ENCODE results near the gene RFC2.
"Not testable (repeated sequence)": the region's sequence is repeated elsewhere in the genome, so short reads cannot be mapped to it uniquely, and the experiment has no call there.

Gene RFC2

DNA sequence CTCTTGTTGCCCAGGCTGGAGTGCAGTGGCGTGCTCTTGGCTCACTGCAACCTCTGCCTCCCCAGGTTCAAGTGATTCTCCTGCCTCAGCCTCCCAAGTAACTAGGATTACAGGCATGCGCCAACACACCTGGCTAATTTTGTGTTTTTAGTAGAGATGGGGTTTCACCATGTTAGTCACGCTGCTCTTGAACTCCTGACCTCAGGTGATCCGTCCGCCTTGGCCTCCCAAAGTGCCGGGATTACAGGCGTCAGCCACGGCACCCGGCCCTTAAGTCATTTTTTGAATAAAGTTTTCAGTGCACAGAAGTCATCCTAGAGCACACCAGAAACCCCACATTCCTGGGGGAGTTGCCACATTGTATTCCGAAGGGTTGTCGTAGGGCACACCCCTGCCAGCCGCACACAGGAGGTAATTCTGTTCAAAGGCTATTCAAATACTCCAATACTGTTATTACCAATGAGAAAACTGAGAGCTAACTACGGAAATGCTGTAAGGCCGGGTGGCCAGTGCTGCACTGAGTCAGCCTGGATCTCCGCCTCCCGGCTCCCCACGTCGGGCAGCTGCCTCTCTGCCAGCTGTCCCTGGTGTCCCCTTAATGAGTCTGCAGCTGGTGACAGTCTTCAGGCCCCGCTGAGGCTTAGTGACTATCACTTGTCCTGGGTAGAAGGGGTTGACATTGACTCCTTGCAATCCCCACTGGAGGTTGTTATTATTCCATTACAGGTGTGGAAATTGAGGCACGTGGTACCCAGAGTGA is 8.6 kb upstream of the RFC2 start:
- Histone ChIP-seq H3K4me1 (ENCODE audit: control insufficient read depth, insufficient read depth, low read length) (no peaks in the 10 kb centered on the region), H3K4me3 (ENCODE audit: low read depth, low read length) (no peak overlapping the region), H3K27me3 (ENCODE audit: control insufficient read depth, insufficient read depth, low read length) (no peaks in the 10 kb centered on the region), H3K27ac (ENCODE audit: low read depth, low read length) (no peak overlapping the region), H3K9me3 (ENCODE audit: control insufficient read depth, insufficient read depth, low read length) (no peaks in the 10 kb centered on the region), H3K9ac (ENCODE audit: low read depth, low read length) (no peak overlapping the region), H3K36me3 (ENCODE audit: control insufficient read depth, insufficient read depth, low read length) (no peaks in the 10 kb centered on the region)

DNA sequence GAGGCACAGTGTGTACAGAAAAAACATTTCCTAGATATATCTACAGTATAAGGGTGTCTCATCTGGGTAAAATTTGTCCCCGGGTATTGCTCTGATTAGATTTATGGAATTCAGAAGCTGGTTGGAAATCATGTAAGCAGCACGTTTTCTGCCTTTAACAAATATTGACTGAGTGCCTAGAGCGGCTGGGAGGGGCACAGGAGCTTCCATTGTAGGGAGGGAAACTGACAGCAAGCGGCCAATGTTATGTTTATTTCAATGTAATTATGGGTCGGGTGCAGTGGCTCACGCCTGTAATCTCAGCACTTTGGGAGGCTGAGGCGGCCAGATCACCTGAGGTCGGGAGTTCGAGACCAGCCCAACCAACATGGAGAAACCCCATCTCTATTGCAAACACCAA is 4.4 kb upstream of the RFC2 start:
- H3K4me1 ChIP-seq (ENCODE audit: control insufficient read depth, insufficient read depth, low read length): no peaks in the 10 kb centered on the region
- H3K4me3 ChIP-seq (ENCODE audit: low read depth, low read length): no peak overlapping the region
- no peaks in the 10 kb centered on the region for H3K27me3 ChIP-seq (ENCODE audit: control insufficient read depth, insufficient read depth, low read length)
- H3K9me3 ChIP-seq (ENCODE audit: control insufficient read depth, insufficient read depth, low read length): no peaks in the 10 kb centered on the region
- H3K27ac ChIP-seq (ENCODE audit: low read depth, low read length): no peak overlapping the region
- H3K9ac ChIP-seq (ENCODE audit: low read depth, low read length): no peak overlapping the region
- no peaks in the 10 kb centered on the region for H3K36me3 ChIP-seq (ENCODE audit: control insufficient read depth, insufficient read depth, low read length)

DNA sequence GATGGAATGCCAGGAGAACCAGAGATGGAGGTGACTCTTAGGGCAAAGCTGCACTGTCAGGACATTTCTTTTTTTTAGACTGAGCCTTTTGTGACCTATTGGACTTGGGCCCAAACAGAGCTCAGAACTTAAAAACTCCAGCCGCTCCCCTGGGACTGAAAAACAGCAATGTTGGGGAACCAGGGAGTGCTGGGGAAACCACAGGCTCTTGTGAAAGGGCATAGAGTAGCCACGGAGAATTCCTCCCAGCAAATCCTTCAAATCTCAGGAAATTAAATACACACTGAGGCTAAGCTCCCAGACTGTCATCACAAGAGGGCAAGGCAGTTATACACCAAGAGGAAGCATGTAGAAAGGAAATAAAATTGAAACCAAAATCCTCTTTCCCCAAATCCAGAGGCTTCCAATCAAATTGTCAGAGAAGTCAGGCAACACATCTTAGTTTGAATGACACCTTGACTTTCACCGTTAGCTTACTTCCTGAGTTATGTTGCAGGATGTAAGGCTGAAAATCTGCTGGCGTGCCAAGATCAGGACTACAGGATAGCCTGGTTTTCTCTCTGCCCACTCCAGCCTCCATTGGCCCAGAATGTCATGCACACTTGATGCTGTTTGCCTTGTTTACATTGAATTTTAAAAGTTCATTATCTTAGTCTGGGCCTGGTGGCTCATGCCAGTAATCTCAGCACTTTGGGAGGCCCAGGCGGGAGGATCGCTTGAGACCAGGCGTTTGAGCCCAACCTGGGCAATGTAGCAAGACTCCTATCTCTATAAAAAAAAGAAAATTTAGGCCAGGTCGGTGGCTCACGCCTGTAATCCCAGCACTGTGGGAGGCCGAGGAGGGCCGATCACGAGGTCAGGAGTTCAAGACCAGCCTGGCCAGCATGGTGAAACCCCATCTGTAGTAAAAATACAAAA is 2.6 kb upstream of the RFC2 start:
- Histone ChIP-seq H3K9ac (ENCODE audit: low read depth, low read length) (no peak overlapping the region), H3K36me3 (ENCODE audit: control insufficient read depth, insufficient read depth, low read length) (peaks cover 6% of the 10 kb centered on the region), H3K4me3 (ENCODE audit: low read depth, low read length) (no peak overlapping the region), H3K4me1 (ENCODE audit: control insufficient read depth, insufficient read depth, low read length) (peaks cover 3% of the 10 kb centered on the region; the same call in 1 of the 2 replicates), H3K27ac (ENCODE audit: low read depth, low read length) (no peak overlapping the region), H3K27me3 (ENCODE audit: control insufficient read depth, insufficient read depth, low read length) (no peaks in the 10 kb centered on the region), H3K9me3 (ENCODE audit: control insufficient read depth, insufficient read depth, low read length) (no peaks in the 10 kb centered on the region)

DNA sequence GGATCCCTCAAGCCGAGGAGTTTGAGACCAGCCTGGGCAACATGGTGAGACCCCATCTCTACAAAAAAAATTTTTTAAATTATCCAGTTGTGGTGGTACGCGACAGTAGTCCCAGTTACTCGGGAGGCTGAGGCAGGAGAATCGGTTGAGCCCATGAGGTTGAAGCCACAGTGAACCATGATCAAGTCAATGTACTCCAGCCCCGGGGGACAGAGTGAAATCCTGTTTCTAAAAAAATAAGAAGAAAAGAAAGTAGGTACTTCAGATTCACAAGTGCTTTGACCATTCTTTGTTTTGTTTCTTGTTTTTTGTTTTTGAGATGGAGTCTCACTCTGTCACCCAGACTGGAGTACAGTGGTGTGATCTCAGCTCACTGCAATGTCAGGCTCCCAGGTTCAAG is 1.3 kb upstream of the RFC2 start:
- 0 out of 2 replicates have a peak overlapping the region, but pooled peaks have one; percentile 66 for H3K9ac ChIP-seq (ENCODE audit: low read depth, low read length)
- H3K27me3 ChIP-seq (ENCODE audit: control insufficient read depth, insufficient read depth, low read length); H3K4me1 ChIP-seq (ENCODE audit: control insufficient read depth, insufficient read depth, low read length); H3K9me3 ChIP-seq (ENCODE audit: control insufficient read depth, insufficient read depth, low read length); H3K27ac ChIP-seq (ENCODE audit: low read depth, low read length): not testable (repeated sequence)
- peaks cover 14% of the 10 kb centered on the region for H3K36me3 ChIP-seq (ENCODE audit: control insufficient read depth, insufficient read depth, low read length)
- peak overlapping the region; percentile 86; the same call in 1 of the 2 replicates for H3K4me3 ChIP-seq (ENCODE audit: low read depth, low read length)

- H3K27me3 ChIP-seq (ENCODE audit: control insufficient read depth, insufficient read depth, low read length): no peaks in the 10 kb centered on the region
- H3K27ac ChIP-seq (ENCODE audit: low read depth, low read length): peak overlapping the region; percentile 92
- peak overlapping the region; percentile 86 for H3K4me3 ChIP-seq (ENCODE audit: low read depth, low read length)
- H3K4me1 ChIP-seq (ENCODE audit: control insufficient read depth, insufficient read depth, low read length): peaks cover 3% of the 10 kb centered on the region; the same call in 1 of the 2 replicates
- H3K9me3 ChIP-seq (ENCODE audit: control insufficient read depth, insufficient read depth, low read length): no peaks in the 10 kb centered on the region
- H3K36me3 ChIP-seq (ENCODE audit: control insufficient read depth, insufficient read depth, low read length): peaks cover 19% of the 10 kb centered on the region
- H3K9ac ChIP-seq (ENCODE audit: low read depth, low read length): peak overlapping the region; percentile 66
Measured at GRCh38 chr7:74254858-74255379, 720 bp upstream of the RFC2 start.

DNA sequence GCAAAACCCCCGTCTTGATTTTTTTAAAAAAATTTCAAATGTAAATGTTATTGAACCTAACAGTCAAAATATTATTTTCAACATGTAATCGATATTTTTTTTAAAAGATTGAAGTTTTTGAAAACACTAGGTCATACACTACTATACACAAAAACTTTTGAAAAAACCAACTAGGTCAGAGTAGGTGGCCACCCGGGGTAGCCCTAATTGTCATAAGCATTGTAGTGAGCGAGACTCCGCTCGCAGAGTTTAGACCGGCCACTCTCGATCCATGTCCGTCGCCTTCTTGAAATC is 417 bp downstream of the RFC2 start:
- H3K27me3 ChIP-seq (ENCODE audit: control insufficient read depth, insufficient read depth, low read length): no peaks in the 10 kb centered on the region

GRCh38 chr7:74253331-74253730 is 868 bp downstream of the RFC2 start:
- peak overlapping the region; percentile 86 for H3K4me3 ChIP-seq (ENCODE audit: low read depth, low read length)
- peaks cover 3% of the 10 kb centered on the region; the same call in 1 of the 2 replicates for H3K4me1 ChIP-seq (ENCODE audit: control insufficient read depth, insufficient read depth, low read length)
- H3K36me3 ChIP-seq (ENCODE audit: control insufficient read depth, insufficient read depth, low read length): peaks cover 35% of the 10 kb centered on the region
- no peak overlapping the region for H3K27ac ChIP-seq (ENCODE audit: low read depth, low read length)
- peak overlapping the region; percentile 92 for H3K9ac ChIP-seq (ENCODE audit: low read depth, low read length)
- H3K9me3 ChIP-seq (ENCODE audit: control insufficient read depth, insufficient read depth, low read length): no peaks in the 10 kb centered on the region
- no peaks in the 10 kb centered on the region for H3K27me3 ChIP-seq (ENCODE audit: control insufficient read depth, insufficient read depth, low read length)

More for the DNA sequence above, 417 bp downstream of the RFC2 start:
- peak overlapping the region; percentile 92 for H3K27ac ChIP-seq (ENCODE audit: low read depth, low read length)
- peaks cover 31% of the 10 kb centered on the region for H3K36me3 ChIP-seq (ENCODE audit: control insufficient read depth, insufficient read depth, low read length)
- H3K9ac ChIP-seq (ENCODE audit: low read depth, low read length): peak overlapping the region; percentile 92
- H3K9me3 ChIP-seq (ENCODE audit: control insufficient read depth, insufficient read depth, low read length): no peaks in the 10 kb centered on the region
- H3K4me1 ChIP-seq (ENCODE audit: control insufficient read depth, insufficient read depth, low read length): peaks cover 3% of the 10 kb centered on the region; the same call in 1 of the 2 replicates
- peak overlapping the region; percentile 86 for H3K4me3 ChIP-seq (ENCODE audit: low read depth, low read length)

DNA sequence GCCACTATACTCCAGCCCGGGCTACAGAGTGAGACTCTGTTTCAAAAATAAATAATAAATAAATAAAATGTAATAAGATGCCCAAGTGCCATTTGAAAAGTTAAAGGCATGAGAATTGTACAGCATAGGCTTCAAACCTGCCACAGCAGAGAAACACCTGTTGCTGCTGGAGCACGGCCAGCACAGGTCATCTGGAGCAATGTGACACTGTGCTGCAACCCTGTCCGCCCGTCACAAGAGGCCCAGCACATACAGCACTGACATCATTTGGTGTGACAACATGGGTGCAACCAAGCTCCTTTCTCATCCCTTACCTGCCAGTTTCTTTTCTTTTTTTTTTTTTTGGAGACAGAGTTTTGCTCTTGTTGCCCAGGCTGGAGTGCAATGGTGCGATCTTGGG is 1.3 kb downstream of the RFC2 start:
- H3K36me3 ChIP-seq (ENCODE audit: control insufficient read depth, insufficient read depth, low read length): peaks cover 40% of the 10 kb centered on the region
- H3K27ac ChIP-seq (ENCODE audit: low read depth, low read length): no peak overlapping the region
- H3K27me3 ChIP-seq (ENCODE audit: control insufficient read depth, insufficient read depth, low read length): no peaks in the 10 kb centered on the region
- H3K4me1 ChIP-seq (ENCODE audit: control insufficient read depth, insufficient read depth, low read length): peaks cover 3% of the 10 kb centered on the region; the same call in 1 of the 2 replicates
- H3K9ac ChIP-seq (ENCODE audit: low read depth, low read length): no peak overlapping the region
- H3K9me3 ChIP-seq (ENCODE audit: control insufficient read depth, insufficient read depth, low read length): no peaks in the 10 kb centered on the region
- H3K4me3 ChIP-seq (ENCODE audit: low read depth, low read length): peak overlapping the region; percentile 86; the same call in 1 of the 2 replicates

- H3K27ac ChIP-seq (ENCODE audit: low read depth, low read length); H3K27me3 ChIP-seq (ENCODE audit: control insufficient read depth, insufficient read depth, low read length); H3K9ac ChIP-seq (ENCODE audit: low read depth, low read length); H3K9me3 ChIP-seq (ENCODE audit: control insufficient read depth, insufficient read depth, low read length); H3K4me1 ChIP-seq (ENCODE audit: control insufficient read depth, insufficient read depth, low read length); H3K4me3 ChIP-seq (ENCODE audit: low read depth, low read length): not testable (repeated sequence)
- peaks cover 67% of the 10 kb centered on the region for H3K36me3 ChIP-seq (ENCODE audit: control insufficient read depth, insufficient read depth, low read length)
Measured at GRCh38 chr7:74249058-74249457, 5.1 kb downstream of the RFC2 start.

DNA sequence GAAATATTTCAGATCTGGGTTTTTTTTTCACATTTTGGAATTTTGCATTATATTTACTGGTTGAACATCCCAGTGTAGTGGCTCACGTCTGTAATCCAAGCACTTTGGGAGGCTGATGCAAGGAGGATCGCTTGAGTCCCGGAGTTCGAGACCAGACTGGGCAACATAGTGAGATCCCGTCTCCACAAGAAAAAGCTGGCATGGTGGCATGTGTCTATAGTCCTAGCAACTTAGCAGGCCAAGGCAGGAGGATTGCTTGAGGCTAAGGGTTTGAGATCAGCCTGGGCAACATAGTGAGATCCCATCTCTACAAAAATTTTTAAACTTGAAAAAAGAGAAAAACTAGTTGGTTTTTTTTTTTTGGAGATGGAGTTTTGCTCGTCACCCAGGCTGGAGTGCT is 6.0 kb downstream of the RFC2 start:
- H3K9ac ChIP-seq (ENCODE audit: low read depth, low read length): no peak overlapping the region
- H3K4me1 ChIP-seq (ENCODE audit: control insufficient read depth, insufficient read depth, low read length): no peaks in the 10 kb centered on the region; the same call in 1 of the 2 replicates
- H3K4me3 ChIP-seq (ENCODE audit: low read depth, low read length): no peak overlapping the region
- peaks cover 74% of the 10 kb centered on the region for H3K36me3 ChIP-seq (ENCODE audit: control insufficient read depth, insufficient read depth, low read length)
- H3K9me3 ChIP-seq (ENCODE audit: control insufficient read depth, insufficient read depth, low read length): no peaks in the 10 kb centered on the region
- H3K27me3 ChIP-seq (ENCODE audit: control insufficient read depth, insufficient read depth, low read length): no peaks in the 10 kb centered on the region
- no peak overlapping the region for H3K27ac ChIP-seq (ENCODE audit: low read depth, low read length)

- Histone ChIP-seq H3K27me3 (ENCODE audit: control insufficient read depth, insufficient read depth, low read length) (no peaks in the 10 kb centered on the region), H3K36me3 (ENCODE audit: control insufficient read depth, insufficient read depth, low read length) (peaks cover 85% of the 10 kb centered on the region), H3K27ac (ENCODE audit: low read depth, low read length) (no peak overlapping the region), H3K4me1 (ENCODE audit: control insufficient read depth, insufficient read depth, low read length) (no peaks in the 10 kb centered on the region), H3K9ac (ENCODE audit: low read depth, low read length) (no peak overlapping the region), H3K9me3 (ENCODE audit: control insufficient read depth, insufficient read depth, low read length) (no peaks in the 10 kb centered on the region), H3K4me3 (ENCODE audit: low read depth, low read length) (no peak overlapping the region)
Measured at GRCh38 chr7:74246497-74246896, 7.7 kb downstream of the RFC2 start.

Data from HUES48 (cell line).